Smooth muscle cell (in vitro differentiated cells): ENCODE results near the gene NUDT5. TPM values are rescaled to one million over a fixed set of nuclear protein-coding genes. Genes with fewer than 3 reads are reported as not detected.

ENCODE experiments used
- DNase-seq: peaks from one replicate; lab custom pipeline; 2025; ENCODE audit not compliant: unreplicated experiment; lab: John Stamatoyannopoulos, UW
- H2AFZ ChIP-seq: fragments of 200-600 bp; sonication (generic); 2 replicates; pipeline ENCODE4 v1.6.0; 2016; ENCODE audit warnings: antibody characterized with exemption, low read depth, mild to moderate bottlenecking
- H3F3A ChIP-seq: fragments of 200-600 bp; sonication (generic); 2 replicates; pipeline ENCODE4 v1.6.0; 2017; ENCODE audit warnings: antibody characterized with exemption, low read depth
- H3K27ac ChIP-seq: fragments of 200-600 bp; sonication (generic); 2 replicates; pipeline ENCODE4 v1.5.1; 2016; ENCODE audit warnings: low read depth, mild to moderate bottlenecking
- H3K27me3 ChIP-seq: fragments of 200-600 bp; sonication (generic); 2 replicates; pipeline ENCODE4 v1.6.1; 2016; ENCODE audit warnings: low read depth, mild to moderate bottlenecking
- H3K36me3 ChIP-seq: fragments of 200-600 bp; sonication (generic); 2 replicates; pipeline ENCODE4 v1.5.1; 2016; ENCODE audit warnings: low read depth
- H3K4me1 ChIP-seq: fragments of 200-600 bp; sonication (generic); 2 replicates; pipeline ENCODE4 v1.5.1; 2016; ENCODE audit warnings: low read depth
- H3K4me2 ChIP-seq: fragments of 200-600 bp; sonication (generic); 2 replicates; pipeline ENCODE4 v1.6.0; 2016; ENCODE audit warnings: mild to moderate bottlenecking
- H3K4me3 ChIP-seq: fragments of 200-600 bp; sonication (generic); 2 replicates; pipeline ENCODE4 v1.5.1; 2016; ENCODE audit warnings: mild to moderate bottlenecking
- H3K79me2 ChIP-seq: fragments of 200-600 bp; sonication (generic); 2 replicates; pipeline ENCODE4 v1.6.0; 2016; ENCODE audit warnings: low read depth, mild to moderate bottlenecking
- H3K9ac ChIP-seq: fragments of 200-600 bp; sonication (generic); 2 replicates; pipeline ENCODE4 v1.6.0; 2016; ENCODE audit warnings: low read depth
- H3K9me3 ChIP-seq: fragments of 200-600 bp; sonication (generic); replicated peaks from 2 replicates; pipeline ENCODE4 v1.5.1; 2016; ENCODE audit warnings: low read depth
- H4K20me1 ChIP-seq: fragments of 200-600 bp; sonication (generic); 2 replicates; pipeline ENCODE4 v1.6.0; 2016; ENCODE audit warnings: low read depth
- CTCF ChIP-seq: fragments of 200-600 bp; sonication (generic); IDR thresholded peaks from 2 replicates; pipeline ENCODE4 v1.5.1; 2017; ENCODE audit warnings: borderline replicate concordance, mild to moderate bottlenecking, antibody characterized with exemption; ENCODE audit not compliant: insufficient read depth, poor library complexity, severe bottlenecking
- WGBS: methylation state at CpG from one replicate; pipeline ENCODE4 v1.1.7; 2016; ENCODE audit warnings: low lambda C conversion rate; 5-methylcytosine and 5-hydroxymethylcytosine counted together
- polyA plus RNA-seq: library from polyadenylated mRNA; unstranded; fragments of >200 nt; fragmentation: Nextera tagmentation; extraction: Ambion mirVana; gene quantifications from 2 replicates; pipeline ENCODE4 v1.2.1, GENCODE V29; 2016
- total RNA-seq: library from RNA; depleted of rRNA; stranded (reverse); fragments of >200 nt; gene quantifications from 2 replicates; pipeline ENCODE4 v1.2.3, GENCODE V29; 2014

NUDT5 gene
- total and polyA plus RNA-seq, 2 experiments from 2014 or later = 64.8 to 89.6 TPM

- no peak for DNase-seq
- H3K79me2 ChIP-seq = no peaks in the 10 kb centered on the region
- H2AFZ ChIP-seq = no peak overlapping the region
- no peak overlapping the region for H3K9ac ChIP-seq
- no peak for TF ChIP-seq CTCF
- no peak overlapping the region for H3K4me2 ChIP-seq
- no peaks in the 10 kb centered on the region for H4K20me1 ChIP-seq
- no peaks in the 10 kb centered on the region for H3K27me3 ChIP-seq
- no peak overlapping the region for H3K27ac ChIP-seq
- peaks cover 2% of the 10 kb centered on the region for H3F3A ChIP-seq
- no peaks in the 10 kb centered on the region for H3K36me3 ChIP-seq
- H3K4me1 ChIP-seq = no peaks in the 10 kb centered on the region
- no peaks in the 10 kb centered on the region for H3K9me3 ChIP-seq
- H3K4me3 ChIP-seq = no peak overlapping the region
- 97% methylated on average over 12 of the region's 12 CpGs for WGBS
These were observed 31.6 kb downstream of the NUDT5 start for GRCh38 chr10:12164085-12164484.

GRCh38 chr10:12162927-12163326, 32.8 kb downstream of the NUDT5 start:
- Histone ChIP-seq H3K9me3 (no peaks in the 10 kb centered on the region), H3K4me3 (no peak overlapping the region), H3K79me2 (no peaks in the 10 kb centered on the region), H3F3A (peaks cover 2% of the 10 kb centered on the region), H3K9ac (no peak overlapping the region), H3K27me3 (no peaks in the 10 kb centered on the region), H4K20me1 (no peaks in the 10 kb centered on the region), H3K4me2 (no peak overlapping the region), H3K4me1 (no peaks in the 10 kb centered on the region), H3K36me3 (peaks cover 8% of the 10 kb centered on the region), H3K27ac (no peak overlapping the region), H2AFZ (no peak overlapping the region)
- DNase-seq = no peak
- WGBS = 98% methylated on average over 6 of the region's 6 CpGs
- TF ChIP-seq CTCF = no peak

GRCh38 chr10:12160664-12161063, 35.0 kb downstream of the NUDT5 start:
- Histone ChIP-seq H3F3A (peaks cover under 1% of the 10 kb centered on the region), H4K20me1 (no peaks in the 10 kb centered on the region), H3K4me1 (no peaks in the 10 kb centered on the region), H3K36me3 (peaks cover 8% of the 10 kb centered on the region), H3K27me3 (no peaks in the 10 kb centered on the region), H3K27ac (no peak overlapping the region), H3K9me3 (no peaks in the 10 kb centered on the region), H3K4me2 (no peak overlapping the region), H2AFZ (no peak overlapping the region), H3K9ac (no peak overlapping the region), H3K79me2 (no peaks in the 10 kb centered on the region), H3K4me3 (no peak overlapping the region)
- TF ChIP-seq CTCF = no peak
- 95% methylated on average over 5 of the region's 5 CpGs for WGBS
- no peak for DNase-seq

- WGBS = 99% methylated on average over 3 of the region's 3 CpGs
- Histone ChIP-seq H3K9me3 (no peaks in the 10 kb centered on the region), H3K27ac (no peak overlapping the region), H3K36me3 (peaks cover 8% of the 10 kb centered on the region), H3K79me2 (no peaks in the 10 kb centered on the region), H3K4me3 (no peak overlapping the region), H3K4me1 (no peaks in the 10 kb centered on the region), H4K20me1 (no peaks in the 10 kb centered on the region), H3K9ac (no peak overlapping the region), H3K4me2 (no peak overlapping the region), H3K27me3 (no peaks in the 10 kb centered on the region), H3F3A (no peaks in the 10 kb centered on the region), H2AFZ (no peak overlapping the region)
- DNase-seq = no peak
- TF ChIP-seq CTCF = no peak
These were observed 37.6 kb downstream of the NUDT5 start for GRCh38 chr10:12158111-12158510.
